COR-L47 (cell line): ENCODE measurements around the gene BEND7.
A peak's percentile ranks its signal among the peaks of the same experiment; 100 is the strongest.

ENCODE experiments used
- DNase-seq: peaks from one replicate; lab custom pipeline; 2025; lab: John Stamatoyannopoulos, UW

BEND7 gene

DNA sequence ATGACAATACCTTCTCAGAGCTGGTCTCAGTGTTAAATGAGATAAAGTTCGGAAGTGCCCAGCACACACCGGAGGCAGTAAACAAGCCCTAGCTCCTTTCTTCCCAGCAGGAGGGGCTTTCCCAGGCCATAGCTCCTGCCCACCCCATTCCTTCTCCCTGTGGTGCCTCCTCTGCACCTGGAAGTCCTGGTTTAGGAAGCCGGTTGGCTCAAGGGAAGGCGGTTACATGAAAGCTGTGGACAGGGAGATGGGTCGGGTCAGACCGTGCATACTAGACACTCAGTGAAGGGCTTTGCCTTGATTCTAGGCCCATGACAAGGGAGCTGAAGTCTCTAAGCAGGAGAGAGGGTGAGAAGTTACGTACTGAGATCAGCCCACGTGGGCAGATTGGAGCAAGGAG is 8.6 kb downstream of the BEND7 start:
- DNase-seq: no peak

DNA sequence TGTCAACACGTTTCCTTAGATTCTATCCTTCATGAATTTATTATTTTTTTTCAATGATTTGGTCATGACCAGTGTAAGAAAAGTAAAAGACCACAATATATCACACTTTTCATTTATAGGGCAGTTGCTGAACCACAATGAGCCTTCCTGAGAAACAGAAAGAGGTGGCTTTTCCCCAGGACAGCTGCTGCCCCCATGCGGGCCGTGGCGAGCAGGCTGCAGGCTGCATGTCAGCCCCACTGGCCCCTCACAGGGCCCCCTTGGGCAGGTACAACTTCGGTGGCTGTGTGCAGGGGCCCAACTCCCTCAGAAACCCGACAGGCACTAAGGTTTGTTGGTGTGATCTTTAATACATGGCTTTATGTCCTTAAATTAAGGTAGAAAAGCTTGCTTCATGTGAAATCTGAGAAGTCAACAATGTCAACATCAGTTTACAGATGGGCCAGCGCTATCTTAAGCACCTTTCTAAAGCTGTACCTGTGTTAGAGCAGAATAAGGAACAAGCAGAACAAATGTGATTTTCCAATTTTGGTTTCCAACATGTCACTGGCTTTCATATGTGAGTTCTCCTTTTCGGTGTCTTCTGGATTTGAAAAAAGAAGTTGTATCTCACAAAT is 10.6 kb downstream of the BEND7 start:
- peak; percentile 8 for DNase-seq

DNA sequence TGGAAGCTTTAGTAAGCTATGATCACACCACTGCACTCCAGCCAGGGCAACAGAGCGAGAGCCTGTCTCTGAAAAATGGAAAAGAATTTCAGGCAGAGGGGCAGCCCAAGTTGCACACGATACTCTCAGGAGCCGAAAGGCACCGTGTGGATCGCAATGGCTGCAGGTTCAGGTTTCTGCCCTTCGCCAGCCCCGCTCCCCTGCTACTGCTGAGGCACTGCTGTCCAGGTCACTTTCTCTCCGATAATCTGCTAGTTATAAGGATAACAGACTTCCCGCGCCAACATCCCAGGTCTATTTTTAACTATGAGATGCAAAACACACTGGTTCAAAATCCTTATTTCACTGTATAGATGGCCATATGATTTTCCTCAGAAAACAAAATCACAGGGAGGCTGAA is 11.1 kb downstream of the BEND7 start:
- no peak for DNase-seq

GRCh38 chr10:13516176-13516575 is 12.6 kb downstream of the BEND7 start:
- no peak for DNase-seq

DNA sequence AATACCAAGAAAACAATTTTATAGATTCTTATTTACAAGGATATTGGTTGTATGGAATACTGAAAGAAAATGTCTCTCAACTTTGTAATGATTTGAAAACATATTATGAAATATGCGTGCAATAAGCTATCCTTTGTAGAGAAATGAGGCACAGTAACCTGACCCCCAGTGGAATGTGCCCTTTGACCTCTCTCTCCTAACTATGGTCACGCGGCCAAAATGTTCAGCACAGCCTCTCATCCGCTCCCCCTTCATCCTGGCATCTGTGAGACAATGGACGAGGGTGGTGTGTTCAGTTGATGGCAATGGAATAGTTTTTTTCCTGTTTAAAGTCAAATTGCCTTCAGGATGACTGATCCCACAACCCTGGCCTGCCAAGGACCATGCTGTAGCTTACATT is 13.3 kb downstream of the BEND7 start:
- DNase-seq: no peak

GRCh38 chr10:13514296-13514695 is 14.5 kb downstream of the BEND7 start:
- DNase-seq: no peak

- no peak for DNase-seq
Measured at GRCh38 chr10:13512564-13512963, 16.2 kb downstream of the BEND7 start.

GRCh38 chr10:13511409-13511808 is 17.4 kb downstream of the BEND7 start:
- DNase-seq: no peak

DNA sequence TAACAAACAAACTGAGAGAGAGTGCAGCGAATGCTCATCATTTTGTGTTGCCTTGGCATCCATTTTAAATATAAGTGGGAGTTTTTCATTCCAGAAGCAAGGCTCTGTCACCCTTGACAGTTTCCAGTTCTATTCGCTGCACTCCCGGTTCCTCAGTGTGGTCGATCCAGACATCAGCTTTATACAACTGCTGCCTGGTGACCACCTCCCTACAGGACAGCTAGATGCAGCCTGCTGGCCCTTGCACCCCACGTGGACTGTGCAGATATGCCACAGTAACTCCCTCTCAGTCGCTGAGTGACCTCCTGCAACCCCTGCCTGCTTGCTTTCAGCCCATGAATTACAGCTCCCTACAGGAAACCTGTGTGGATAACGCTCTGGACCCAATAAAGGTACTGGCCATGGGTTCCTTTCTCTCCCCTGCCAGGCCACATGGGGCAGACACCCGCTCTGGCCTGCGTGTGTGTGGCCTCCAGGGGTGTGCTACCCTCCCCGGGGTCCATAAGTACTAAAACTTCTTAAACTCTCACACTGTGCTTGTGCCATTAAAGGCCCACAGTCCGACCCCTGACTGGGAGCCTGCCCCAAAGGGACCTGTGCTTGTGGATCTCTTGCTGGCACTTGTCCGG is 23.6 kb downstream of the BEND7 start:
- no peak for DNase-seq

DNA sequence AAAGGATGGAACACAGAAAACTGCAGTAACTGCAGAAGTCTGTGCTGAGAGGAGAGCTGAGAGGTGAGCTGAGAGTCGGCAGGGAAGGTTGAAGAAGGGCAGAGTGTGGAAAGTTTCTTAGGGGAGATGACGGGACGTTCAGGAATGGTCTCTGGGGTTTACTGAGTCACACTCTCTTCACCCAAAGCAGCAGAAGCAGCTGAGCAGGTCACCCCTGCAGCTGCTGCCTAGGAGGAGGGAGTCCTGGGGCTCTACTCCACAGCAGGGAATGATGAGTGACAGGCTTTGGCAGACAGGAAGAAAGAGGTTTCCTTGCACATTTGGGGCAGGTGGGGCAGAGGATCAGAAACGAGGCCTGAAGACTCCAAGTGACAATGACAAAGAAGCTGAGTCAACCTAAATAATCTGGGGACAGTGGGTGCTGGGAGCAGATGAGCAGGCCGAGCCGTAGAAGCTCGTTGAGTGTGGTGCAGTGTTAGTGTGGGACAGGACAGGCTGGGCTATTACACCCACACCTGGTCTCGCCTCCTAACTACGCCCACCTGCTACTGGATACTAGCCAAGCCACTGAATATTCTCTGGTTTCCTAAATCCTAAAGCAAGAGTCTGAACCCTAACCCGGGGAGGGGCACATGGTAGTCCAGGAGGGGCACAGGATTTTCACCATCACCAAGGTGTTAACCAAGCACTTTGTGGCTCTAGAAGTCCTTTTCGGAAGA is 24.9 kb downstream of the BEND7 start:
- DNase-seq: no peak

GRCh38 chr10:13502380-13502779 is 26.4 kb downstream of the BEND7 start:
- no peak for DNase-seq

DNA sequence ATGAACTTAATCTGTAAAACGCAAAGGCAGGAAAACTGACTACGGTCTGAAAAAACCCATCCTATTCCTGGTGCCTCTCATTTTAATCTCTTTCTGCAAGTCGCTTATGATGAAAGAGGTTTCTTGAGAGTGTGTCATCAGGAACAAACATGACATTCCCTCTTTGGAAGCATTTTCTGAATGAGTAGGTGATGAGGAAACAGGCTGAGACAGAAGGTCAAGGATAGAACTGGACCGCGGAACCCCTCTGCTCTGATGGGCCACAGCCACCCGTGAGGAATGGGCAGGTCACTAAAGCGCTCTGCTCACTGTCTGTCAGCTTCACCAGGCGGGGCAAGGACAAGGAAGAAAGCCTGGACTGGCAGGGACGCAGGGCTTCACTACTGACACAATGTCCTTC is 28.6 kb downstream of the BEND7 start:
- DNase-seq: no peak

GRCh38 chr10:13499150-13499549 is 29.7 kb downstream of the BEND7 start:
- no peak for DNase-seq

- DNase-seq: no peak
Measured at GRCh38 chr10:13496931-13497330, 31.9 kb downstream of the BEND7 start.

GRCh38 chr10:13496164-13496563 is 32.6 kb downstream of the BEND7 start:
- no peak for DNase-seq

DNA sequence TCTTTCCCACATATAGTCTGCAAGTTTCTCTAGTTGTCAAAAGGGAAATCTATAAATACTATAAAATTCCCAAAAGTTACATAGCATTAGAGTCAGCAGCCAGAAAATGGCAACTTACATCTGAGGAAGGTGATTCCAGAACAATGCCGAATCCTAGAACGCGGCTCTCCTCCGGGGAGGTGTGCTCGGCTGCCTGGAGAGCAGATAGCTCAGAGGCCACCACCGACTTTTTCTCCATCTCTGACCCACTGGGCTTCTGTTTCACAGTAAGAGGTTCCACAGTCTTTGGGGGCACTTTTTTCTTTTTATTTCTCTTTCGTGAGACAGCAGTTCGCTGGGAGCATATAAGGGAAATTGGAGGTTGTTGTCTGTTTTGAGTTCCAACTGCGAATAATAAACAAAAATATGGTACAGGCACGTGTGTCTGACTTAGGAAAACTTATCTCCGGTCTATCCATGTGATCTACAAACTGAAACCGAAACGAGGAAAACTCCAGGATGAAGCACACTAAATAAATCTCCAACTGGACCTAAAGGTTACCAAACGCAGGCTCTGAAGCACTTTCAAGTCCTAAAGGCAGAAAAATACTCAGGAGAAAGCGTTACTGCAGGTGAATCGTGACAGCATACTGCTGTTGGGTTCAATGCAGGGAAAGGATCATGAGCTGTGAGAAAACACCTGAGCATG is 36.2 kb downstream of the BEND7 start:
- DNase-seq: no peak

DNA sequence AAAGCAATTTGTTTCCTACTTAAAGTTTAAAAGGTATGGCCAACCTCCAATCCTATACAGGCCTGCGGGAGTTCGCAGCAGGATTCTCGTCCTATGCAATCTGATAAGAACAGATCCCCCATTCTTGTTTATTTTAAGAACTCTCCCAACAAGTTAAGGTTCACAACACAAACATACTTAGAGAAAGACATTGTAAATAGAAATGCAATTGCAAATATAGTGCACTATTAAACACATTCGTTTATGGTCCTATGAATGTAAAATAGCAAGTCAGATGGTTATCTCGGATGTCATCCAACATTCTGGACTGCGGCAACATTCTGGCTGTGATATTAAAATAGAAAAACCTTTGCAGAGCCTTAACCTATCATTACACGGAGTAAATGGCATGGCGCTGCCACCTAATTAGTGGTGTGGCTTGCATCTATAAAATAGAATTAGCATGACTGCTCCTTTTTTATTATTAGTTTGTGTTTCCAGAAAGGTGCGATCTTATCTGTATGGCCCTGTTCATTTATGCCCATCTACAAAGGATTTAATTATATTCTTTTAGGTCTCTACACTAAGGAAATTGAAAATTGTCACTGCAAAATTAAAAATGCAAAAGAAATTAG is 37.0 kb downstream of the BEND7 start:
- DNase-seq: peak; percentile 32

- no peak for DNase-seq
Measured at GRCh38 chr10:13490503-13490902, 38.3 kb downstream of the BEND7 start.

- no peak for DNase-seq
Measured at GRCh38 chr10:13489035-13489599, 39.7 kb downstream of the BEND7 start.

GRCh38 chr10:13485623-13486022 is 43.2 kb downstream of the BEND7 start:
- DNase-seq: no peak

GRCh38 chr10:13483951-13484350 is 44.9 kb downstream of the BEND7 start:
- DNase-seq: no peak

DNA sequence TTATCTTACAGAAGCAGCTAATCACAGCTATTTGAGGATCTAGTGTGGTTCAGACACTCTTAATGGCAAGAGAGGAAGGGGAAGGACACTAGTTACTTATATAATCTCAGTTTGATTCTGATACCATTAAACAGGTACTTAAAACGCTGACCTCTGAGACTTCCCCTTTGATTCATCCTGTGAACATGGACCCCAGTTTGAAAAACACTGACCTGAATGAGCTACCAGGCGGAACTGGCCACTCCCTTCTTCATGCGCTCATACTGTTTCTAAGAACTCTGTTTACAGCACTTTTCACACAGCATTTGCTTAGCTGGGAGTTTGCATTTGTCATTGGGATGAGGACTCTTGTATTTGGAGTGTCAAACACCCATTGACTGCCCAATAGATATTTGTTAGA is 45.7 kb downstream of the BEND7 start:
- no peak for DNase-seq
